ENCODE results near the gene SYT1. TPM values are rescaled to one million over a fixed set of nuclear protein-coding genes. Genes with fewer than 3 reads are reported as not detected.
A peak's percentile ranks its signal among the peaks of the same experiment; 100 is the strongest.
"Not testable (repeated sequence)": the region's sequence is repeated elsewhere in the genome, so short reads cannot be mapped to it uniquely, and the experiment has no call there.

Gene SYT1
- total RNA-seq, 1 donor from 2014 or later: 13.0 TPM

DNA sequence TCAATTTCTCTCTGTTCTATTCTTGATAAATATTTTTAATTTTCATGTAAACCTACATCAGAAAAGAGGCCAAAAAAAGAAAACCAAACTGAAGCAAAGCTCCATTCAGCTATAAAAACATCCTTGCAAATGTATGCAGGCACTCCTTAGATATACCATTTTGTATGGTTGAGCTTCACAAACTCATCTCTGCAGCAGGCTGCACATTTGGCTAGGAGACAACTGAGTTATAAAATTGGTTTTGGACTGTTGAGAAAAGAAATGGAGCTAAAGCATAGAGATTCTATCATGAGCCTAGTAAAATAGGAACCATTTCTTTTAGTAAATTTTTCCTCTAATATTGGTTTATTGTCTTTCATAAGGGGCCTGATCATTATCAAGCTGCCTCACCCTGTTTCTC, 156.4 kb downstream of the SYT1 start:
- Mint-ChIP-seq H3K9me3 (ENCODE audit: unreplicated experiment) (no peaks in the 10 kb centered on the region), H3K27ac (ENCODE audit: unreplicated experiment) (no peak overlapping the region), H3K36me3 (ENCODE audit: low read depth, unreplicated experiment) (peaks cover 4% of the 10 kb centered on the region), H3K4me1 (ENCODE audit: unreplicated experiment) (no peaks in the 10 kb centered on the region), H3K27me3 (ENCODE audit: unreplicated experiment) (no peaks in the 10 kb centered on the region), H3K4me3 (ENCODE audit: unreplicated experiment) (no peak overlapping the region)
- no peak for DNase-seq (ENCODE audit: low spot score)
- TF ChIP-seq, protein P1, sequence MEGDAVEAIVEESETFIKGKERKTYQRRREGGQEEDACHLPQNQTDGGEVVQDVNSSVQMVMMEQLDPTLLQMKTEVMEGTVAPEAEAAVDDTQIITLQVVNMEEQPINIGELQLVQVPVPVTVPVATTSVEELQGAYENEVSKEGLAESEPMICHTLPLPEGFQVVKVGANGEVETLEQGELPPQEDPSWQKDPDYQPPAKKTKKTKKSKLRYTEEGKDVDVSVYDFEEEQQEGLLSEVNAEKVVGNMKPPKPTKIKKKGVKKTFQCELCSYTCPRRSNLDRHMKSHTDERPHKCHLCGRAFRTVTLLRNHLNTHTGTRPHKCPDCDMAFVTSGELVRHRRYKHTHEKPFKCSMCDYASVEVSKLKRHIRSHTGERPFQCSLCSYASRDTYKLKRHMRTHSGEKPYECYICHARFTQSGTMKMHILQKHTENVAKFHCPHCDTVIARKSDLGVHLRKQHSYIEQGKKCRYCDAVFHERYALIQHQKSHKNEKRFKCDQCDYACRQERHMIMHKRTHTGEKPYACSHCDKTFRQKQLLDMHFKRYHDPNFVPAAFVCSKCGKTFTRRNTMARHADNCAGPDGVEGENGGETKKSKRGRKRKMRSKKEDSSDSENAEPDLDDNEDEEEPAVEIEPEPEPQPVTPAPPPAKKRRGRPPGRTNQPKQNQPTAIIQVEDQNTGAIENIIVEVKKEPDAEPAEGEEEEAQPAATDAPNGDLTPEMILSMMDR (IDR thresholded peaks at IDR 0.05; ENCODE audit: unreplicated experiment): no peak

DNA sequence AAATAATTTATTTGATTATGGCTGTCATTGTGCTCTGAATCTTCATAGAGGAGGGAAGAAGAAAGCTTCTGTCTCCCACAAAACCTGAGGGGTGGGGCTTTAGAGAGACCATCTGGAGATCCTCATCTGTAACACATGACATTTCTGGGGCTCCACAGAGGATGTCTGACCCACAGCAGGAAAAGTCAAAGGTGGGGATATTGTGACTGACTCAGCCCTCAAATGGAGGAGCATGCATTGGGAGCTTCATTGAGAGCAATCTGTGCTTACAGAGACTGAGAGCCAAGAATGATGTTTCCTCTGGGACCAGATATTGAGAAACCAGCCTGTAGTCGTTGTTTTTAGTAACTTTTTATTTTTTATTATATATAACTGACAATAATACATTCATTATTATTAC, 158.7 kb downstream of the SYT1 start:
- Mint-ChIP-seq H3K9me3 (ENCODE audit: unreplicated experiment) (no peaks in the 10 kb centered on the region), H3K4me3 (ENCODE audit: unreplicated experiment) (no peak overlapping the region), H3K27ac (ENCODE audit: unreplicated experiment) (no peak overlapping the region), H3K4me1 (ENCODE audit: unreplicated experiment) (no peaks in the 10 kb centered on the region), H3K36me3 (ENCODE audit: low read depth, unreplicated experiment) (no peaks in the 10 kb centered on the region), H3K27me3 (ENCODE audit: unreplicated experiment) (no peaks in the 10 kb centered on the region)
- TF ChIP-seq, protein P1 (IDR thresholded peaks at IDR 0.05; ENCODE audit: unreplicated experiment): no peak
- no peak for DNase-seq (ENCODE audit: low spot score)

DNA sequence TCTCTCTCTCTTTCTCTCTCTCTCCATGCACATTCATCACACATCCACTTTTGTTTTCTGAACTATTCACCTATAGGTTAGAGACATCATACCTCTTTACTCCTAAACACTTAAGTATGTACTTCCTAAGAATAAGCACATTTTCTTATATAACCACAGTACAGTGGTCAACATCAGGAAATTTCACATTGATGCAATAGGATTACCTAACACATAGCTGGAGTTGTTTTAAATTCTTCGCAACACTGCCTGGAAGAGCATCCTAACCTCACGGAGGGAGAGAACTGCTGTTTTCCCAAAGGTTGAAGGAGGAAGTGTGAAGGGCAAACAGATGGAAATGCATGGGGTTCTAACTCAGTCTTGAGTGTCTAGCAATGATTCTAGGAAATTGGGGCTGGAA, 159.2 kb downstream of the SYT1 start:
- TF ChIP-seq, protein P1 (IDR thresholded peaks at IDR 0.05; ENCODE audit: unreplicated experiment): no peak
- no peak for DNase-seq (ENCODE audit: low spot score)
- H3K27me3 Mint-ChIP-seq (ENCODE audit: unreplicated experiment): no peaks in the 10 kb centered on the region
- no peaks in the 10 kb centered on the region for H3K4me1 Mint-ChIP-seq (ENCODE audit: unreplicated experiment)
- no peaks in the 10 kb centered on the region for H3K36me3 Mint-ChIP-seq (ENCODE audit: low read depth, unreplicated experiment)
- no peak overlapping the region for H3K27ac Mint-ChIP-seq (ENCODE audit: unreplicated experiment)
- no peaks in the 10 kb centered on the region for H3K9me3 Mint-ChIP-seq (ENCODE audit: unreplicated experiment)
- no peak overlapping the region for H3K4me3 Mint-ChIP-seq (ENCODE audit: unreplicated experiment)

DNA sequence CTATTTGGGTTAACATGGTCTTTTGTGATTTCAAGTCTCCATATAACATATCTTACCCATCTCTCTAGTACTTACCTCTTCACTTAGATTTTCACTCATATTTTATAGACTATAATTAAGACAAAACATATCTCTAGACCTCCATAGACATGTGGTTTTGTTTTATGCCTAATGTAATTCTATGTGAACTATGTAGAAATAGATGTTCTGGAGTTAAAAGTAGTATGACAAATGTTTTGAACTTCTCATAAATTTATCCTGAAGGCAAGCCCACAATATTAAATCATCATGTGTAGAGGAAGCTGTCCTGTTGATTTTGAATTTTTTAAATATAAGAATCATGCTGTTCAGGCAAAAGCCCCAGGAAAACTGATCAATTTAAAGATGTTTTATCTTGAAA, 169.2 kb downstream of the SYT1 start:
- H3K4me3 Mint-ChIP-seq (ENCODE audit: unreplicated experiment): no peak overlapping the region
- no peak for DNase-seq (ENCODE audit: low spot score)
- peaks cover 2% of the 10 kb centered on the region for H3K4me1 Mint-ChIP-seq (ENCODE audit: unreplicated experiment)
- no peaks in the 10 kb centered on the region for H3K9me3 Mint-ChIP-seq (ENCODE audit: unreplicated experiment)
- H3K36me3 Mint-ChIP-seq (ENCODE audit: low read depth, unreplicated experiment): no peaks in the 10 kb centered on the region
- TF ChIP-seq, protein P1 (IDR thresholded peaks at IDR 0.05; ENCODE audit: unreplicated experiment): no peak
- no peak overlapping the region for H3K27ac Mint-ChIP-seq (ENCODE audit: unreplicated experiment)
- H3K27me3 Mint-ChIP-seq (ENCODE audit: unreplicated experiment): peaks cover 2% of the 10 kb centered on the region

DNA sequence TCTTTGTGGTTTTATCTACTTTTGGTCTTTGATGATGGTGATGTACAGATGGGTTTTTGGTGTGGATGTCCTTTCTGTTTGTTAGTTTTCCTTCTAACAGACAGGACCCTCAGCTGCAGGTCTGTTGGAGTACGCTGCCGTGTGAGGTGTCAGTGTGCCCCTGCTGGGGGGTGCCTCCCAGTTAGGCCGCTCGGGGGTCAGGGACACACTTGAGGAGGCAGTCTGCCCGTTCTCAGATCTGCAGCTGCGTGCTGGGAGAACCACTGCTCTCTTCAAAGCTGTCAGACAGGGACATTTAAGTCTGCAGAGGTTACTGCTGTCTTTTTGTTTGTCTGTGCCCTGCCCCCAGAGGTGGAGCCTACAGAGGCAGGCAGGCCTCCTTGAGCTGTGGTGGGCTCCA, 180.2 kb downstream of the SYT1 start:
- not testable (repeated sequence) for DNase-seq (ENCODE audit: low spot score); H3K27me3 Mint-ChIP-seq (ENCODE audit: unreplicated experiment); H3K4me1 Mint-ChIP-seq (ENCODE audit: unreplicated experiment); H3K4me3 Mint-ChIP-seq (ENCODE audit: unreplicated experiment); H3K36me3 Mint-ChIP-seq (ENCODE audit: low read depth, unreplicated experiment); H3K27ac Mint-ChIP-seq (ENCODE audit: unreplicated experiment); H3K9me3 Mint-ChIP-seq (ENCODE audit: unreplicated experiment)

DNA sequence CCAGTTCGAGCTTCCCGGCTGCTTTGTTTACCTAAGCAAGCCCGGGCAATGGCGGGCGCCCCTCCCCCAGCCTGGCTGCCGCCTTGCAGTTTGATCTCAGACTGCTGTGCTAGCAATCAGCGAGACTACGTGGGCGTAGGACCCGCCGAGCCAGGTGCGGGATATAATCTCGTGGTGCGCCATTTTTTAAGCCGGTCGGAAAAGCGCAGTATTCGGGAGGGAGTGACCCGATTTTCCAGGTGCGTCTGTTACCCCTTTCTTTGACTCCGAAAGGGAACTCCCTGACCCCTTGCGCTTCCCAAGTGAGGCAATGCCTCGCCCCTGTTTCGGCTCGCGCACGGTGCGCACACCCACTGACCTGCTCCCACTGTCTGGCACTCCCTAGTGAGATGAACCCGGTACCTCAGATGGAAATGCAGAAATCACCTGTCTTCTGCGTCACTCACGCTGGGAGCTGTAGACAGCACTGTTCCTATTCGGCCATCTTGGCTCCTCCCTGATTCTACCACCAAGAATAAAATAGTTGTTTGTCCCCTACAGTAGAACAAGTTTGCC, 180.7 kb downstream of the SYT1 start:
- H3K9me3 Mint-ChIP-seq (ENCODE audit: unreplicated experiment); H3K36me3 Mint-ChIP-seq (ENCODE audit: low read depth, unreplicated experiment); H3K27me3 Mint-ChIP-seq (ENCODE audit: unreplicated experiment); H3K4me1 Mint-ChIP-seq (ENCODE audit: unreplicated experiment): not testable (repeated sequence)
- DNase-seq (ENCODE audit: low spot score): peak; percentile 5
- H3K4me3 Mint-ChIP-seq (ENCODE audit: unreplicated experiment): peak overlapping the region; percentile 86
- peak overlapping the region; percentile 91 for H3K27ac Mint-ChIP-seq (ENCODE audit: unreplicated experiment)
